ENCODE measurements around the gene LGI1.

DNA sequence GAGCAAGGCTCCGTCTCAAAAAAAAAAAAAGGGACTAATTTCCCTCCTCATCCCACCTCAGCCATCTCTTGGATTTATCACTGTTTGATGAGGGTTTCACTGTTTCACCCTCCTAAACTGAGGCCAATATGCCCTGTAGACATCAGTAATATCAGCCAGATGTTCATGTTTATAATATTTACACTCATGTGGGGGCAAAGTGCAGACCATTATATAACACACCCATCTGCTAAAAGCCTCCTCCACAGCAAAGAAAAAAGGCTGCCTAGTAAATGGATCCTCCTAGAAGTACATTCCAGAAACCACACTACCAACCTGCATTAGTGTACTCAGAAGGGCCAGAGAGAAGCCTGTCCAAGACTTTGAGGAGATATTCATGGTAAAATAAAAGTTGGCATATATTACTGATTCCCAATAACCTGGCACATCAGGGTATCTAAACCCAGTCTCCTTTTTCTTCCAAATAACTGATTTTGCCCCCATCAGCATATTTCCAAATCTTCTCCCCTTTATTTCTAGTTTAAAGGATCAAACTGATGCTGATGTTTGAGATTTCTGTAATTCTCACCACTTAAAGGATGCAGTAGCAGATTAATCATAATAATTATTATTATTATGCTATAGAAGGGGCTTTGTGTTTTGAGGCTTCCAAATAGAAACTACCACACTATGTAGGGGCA is 55.1 kb downstream of the LGI1 start:
- TF ChIP-seq, protein P1, sequence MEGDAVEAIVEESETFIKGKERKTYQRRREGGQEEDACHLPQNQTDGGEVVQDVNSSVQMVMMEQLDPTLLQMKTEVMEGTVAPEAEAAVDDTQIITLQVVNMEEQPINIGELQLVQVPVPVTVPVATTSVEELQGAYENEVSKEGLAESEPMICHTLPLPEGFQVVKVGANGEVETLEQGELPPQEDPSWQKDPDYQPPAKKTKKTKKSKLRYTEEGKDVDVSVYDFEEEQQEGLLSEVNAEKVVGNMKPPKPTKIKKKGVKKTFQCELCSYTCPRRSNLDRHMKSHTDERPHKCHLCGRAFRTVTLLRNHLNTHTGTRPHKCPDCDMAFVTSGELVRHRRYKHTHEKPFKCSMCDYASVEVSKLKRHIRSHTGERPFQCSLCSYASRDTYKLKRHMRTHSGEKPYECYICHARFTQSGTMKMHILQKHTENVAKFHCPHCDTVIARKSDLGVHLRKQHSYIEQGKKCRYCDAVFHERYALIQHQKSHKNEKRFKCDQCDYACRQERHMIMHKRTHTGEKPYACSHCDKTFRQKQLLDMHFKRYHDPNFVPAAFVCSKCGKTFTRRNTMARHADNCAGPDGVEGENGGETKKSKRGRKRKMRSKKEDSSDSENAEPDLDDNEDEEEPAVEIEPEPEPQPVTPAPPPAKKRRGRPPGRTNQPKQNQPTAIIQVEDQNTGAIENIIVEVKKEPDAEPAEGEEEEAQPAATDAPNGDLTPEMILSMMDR (IDR thresholded peaks at IDR 0.05; ENCODE audit: low read length): no peak
- no peak for TF ChIP-seq EZH2 (IDR thresholded peaks at IDR 0.05; ENCODE audit: borderline replicate concordance, low read length)
